Epidermal melanocyte (primary cell): ENCODE data around the gene S100A16.
"Not testable (repeated sequence)": the region's sequence is repeated elsewhere in the genome, so short reads cannot be mapped to it uniquely, and the experiment has no call there.

ENCODE experiments used
- DNase-seq: peaks from one replicate; pipeline ENCODE4 v3.0.0; 2011; ENCODE audit warnings: low spot score; ENCODE audit not compliant: insufficient read length

S100A16 gene, protein sequence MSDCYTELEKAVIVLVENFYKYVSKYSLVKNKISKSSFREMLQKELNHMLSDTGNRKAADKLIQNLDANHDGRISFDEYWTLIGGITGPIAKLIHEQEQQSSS

DNA sequence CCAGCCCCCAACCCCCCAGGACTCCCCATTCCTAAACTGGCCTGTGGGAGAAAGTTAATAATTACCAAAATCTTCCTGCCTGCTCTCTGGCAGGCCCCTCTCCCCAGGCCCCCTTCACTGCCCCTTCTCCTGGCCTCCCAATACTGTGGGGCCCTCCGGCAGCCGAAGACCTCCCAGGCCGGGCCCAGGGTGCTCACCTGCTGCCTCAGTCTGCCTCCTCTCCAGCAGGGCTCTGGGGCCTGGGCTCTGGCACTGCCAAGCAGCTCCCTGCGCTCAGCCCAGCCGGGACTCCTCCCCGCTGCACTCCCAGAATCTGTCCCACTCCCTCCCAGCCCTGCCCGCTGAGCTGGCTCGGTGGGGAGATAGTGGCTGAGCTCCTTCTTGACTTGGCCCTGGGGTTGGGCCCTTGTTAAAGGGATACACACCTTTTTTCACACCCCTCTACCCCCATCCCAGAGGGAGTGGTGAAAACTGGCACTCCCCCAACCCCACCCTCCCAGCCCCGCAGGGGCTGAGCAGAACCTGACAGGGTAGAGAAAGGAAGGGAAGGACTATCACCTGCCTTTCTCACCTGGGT lies at the start of gene S100A16:
Gene S100A16, minus strand, starts transcription at position 383 of the 577 bp plus-strand sequence. CDS start 4,986 bp downstream, outside the sequence.
- peak; percentile 62 for DNase-seq

- DNase-seq, result no peak
These were observed 49.3 kb upstream of the S100A16 start for GRCh38 chr1:153662269-153662668.

DNA sequence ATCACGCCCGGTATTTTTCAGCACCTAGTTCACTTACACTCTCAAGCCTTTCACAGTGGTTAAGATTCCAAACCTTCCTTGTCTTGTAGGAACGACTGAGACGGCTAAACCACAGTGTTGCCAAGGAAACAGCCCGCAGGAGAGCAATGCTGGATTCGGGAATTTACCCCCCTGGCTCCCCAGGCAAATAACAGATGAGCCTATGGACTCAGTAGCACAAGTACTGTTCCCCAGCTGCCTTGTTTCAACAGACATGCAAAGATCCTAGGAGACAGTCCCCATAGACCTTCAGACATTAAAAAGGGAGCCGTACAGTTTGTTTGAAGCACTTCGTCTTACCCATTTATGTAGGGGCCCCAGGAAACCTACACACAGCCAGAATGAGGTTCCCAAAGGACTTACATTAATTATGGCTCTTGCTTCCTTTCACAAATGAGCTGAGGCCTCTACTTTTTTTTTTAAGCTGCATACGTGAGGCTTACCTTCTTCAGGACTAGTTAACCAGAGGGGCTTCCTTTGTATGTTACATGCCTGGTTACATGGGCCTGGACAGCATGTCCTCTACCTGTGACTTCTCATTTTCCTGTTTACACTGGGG lies 48.3 kb upstream of the S100A16 start:
- no peak for DNase-seq

- no peak for DNase-seq
These were observed 46.7 kb upstream of the S100A16 start for GRCh38 chr1:153659656-153660055.

GRCh38 chr1:153659175-153659534 lies 46.2 kb upstream of the S100A16 start:
- DNase-seq, result no peak

DNA sequence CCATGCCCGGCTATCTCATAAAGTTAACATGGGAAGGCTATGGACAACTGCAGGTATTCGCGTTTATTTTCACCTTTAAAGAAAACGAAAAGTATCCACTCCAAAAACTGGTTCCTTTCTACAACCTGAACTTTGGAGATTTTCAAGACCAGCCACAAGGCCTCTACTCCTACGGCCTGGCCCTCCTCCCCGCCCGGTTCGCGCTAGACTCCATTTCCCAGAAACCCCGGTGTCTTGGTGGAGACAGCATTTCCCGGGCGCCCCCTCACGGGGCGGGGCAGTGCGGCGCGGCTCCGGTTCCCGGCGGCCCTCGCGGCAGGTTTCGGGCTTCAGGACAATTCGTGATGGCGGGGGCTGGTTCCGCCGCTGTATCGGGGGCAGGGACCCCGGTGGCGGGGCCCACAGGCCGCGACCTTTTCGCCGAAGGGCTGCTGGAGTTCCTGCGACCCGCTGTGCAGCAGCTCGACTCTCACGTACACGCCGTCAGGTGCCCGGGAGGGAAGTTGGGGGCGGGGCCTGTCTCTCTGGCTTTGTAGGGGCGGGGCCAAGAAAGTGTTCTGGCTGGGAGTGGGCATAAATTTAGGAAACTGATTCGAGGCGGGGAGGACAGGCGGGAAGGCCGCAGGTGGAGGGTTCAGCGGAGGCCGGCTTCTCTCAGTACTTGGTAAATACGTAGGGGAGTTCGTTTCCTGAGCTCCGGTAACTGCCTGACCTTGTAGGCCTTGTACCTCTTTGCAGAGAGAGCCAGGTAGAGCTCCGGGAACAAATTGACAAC lies 45.6 kb upstream of the S100A16 start, which contains the start of gene SNAPIN:
Gene SNAPIN, plus strand, starts transcription at position 304 of the 775 bp plus-strand sequence. Its CDS starts 41 bp downstream, at position 345.
- peak; percentile 87 for DNase-seq

DNA sequence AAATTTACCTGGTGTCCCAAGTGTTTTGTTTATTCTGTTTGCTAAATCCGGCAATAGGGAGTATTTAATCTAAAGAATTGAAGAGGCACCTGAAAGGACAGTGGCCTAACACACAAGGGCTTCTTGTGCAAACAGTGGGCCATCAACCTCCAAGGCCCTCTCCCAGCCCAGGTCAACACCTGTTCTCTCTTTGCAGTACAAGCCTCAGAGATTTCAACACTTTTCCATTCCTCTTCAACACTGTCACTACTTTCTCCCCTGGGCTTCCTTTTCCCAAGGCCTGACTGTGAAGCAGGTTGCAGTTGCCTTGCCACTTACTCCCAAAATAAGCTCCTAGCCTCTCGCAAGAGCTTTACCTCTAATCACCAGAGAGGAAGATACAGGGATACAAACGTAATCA lies 42.4 kb upstream of the S100A16 start:
- no peak for DNase-seq

- DNase-seq, result no peak
These were observed 40.0 kb upstream of the S100A16 start for GRCh38 chr1:153652805-153653500.

GRCh38 chr1:153651771-153652170 lies 38.8 kb upstream of the S100A16 start:
- no peak for DNase-seq

GRCh38 chr1:153649863-153650235 lies 36.9 kb upstream of the S100A16 start:
- DNase-seq, result no peak

DNA sequence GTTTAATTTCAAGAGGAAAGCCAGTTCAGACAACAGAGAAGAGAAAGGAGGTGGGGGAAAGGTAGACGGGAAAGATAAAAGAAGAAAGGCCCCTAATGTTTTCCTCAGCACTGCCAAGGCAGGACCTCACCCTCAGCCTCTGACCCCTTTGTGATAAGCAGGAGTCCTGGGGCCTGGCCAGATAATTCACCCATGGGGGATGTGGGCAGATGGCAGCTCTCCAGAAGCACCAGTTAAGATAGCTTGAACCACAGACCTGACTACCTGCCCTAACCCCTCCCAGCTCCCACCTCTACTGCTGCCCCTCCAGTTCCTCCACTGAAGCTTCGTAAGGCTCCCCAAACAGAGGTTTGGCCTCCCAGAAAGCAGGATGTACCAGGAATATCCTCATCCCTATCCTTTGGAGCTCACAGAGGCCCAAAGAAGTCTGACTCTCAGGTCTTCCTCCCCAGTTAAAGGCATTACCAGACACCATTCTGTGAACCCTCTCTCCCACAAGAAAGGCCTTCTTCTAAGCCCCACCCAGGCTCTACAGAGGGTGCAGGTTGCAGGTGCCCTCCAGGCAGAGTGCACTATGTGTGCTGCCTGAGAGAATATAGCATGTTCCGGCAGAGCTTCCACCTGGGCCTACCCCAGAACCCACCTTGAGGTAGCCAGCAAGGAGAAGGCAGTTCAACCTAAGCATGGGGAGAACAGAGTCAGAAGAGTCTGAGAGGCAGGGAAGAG lies 36.4 kb upstream of the S100A16 start:
- DNase-seq, result no peak

DNA sequence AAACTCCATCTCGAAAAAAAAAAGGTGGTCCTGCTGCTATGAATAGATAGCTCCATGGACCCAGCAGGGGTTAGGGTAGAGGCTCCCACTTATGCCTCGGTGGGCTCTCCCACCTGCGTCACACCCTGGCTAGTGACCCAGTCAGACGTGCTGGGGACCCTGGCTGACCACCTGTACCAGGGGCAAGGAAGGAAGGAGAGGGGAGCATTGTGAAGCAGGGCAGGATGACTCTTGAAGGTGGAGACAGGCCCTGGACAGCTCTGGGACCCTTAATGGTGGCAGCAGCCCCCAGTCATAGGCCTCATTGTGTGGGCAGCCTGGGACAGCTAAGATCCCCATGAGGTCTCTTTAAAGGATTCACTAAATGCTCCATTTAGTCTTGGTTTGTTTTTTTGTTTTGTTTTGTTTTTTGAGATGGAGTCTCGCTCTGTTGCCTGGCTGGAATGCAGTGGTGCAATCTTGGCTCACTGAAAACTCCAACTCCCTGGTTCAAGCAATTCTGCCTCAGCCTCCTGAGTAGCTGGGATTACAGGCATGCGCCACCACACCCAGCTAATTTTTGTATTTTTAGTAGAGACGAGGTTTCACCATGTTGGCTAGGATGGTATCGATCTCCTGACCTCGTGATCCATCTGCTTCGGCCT lies 35.2 kb upstream of the S100A16 start:
- DNase-seq, result no peak

- no peak for DNase-seq
These were observed 34.4 kb upstream of the S100A16 start for GRCh38 chr1:153647346-153647714.

- DNase-seq, result no peak
These were observed 33.9 kb upstream of the S100A16 start for GRCh38 chr1:153646672-153647345.

GRCh38 chr1:153643816-153644215 lies 30.9 kb upstream of the S100A16 start:
- DNase-seq, result no peak

DNA sequence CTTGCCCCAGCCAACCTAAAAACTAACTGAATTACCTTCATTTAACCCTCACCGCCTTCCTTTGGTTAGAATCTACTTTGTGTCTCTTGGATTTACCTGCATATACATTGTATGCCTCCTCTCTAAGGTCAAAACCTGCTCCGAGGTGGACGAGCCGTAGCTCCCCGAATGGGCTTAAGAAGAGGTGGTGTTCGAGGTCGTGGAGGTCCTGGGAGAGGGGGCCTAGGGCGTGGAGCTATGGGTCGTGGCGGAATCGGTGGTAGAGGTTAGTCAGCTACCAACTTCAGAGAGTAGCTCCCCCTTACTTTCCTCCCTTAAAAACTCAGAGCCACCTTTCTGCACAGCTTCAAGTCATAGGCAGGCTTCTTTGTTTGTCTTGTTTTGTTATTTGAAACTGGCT lies 30.2 kb upstream of the S100A16 start:
- no peak for DNase-seq

GRCh38 chr1:153642161-153642560 lies 29.2 kb upstream of the S100A16 start:
- no peak for DNase-seq

GRCh38 chr1:153640861-153641260 lies 27.9 kb upstream of the S100A16 start:
- DNase-seq, result no peak

- DNase-seq, result not testable (repeated sequence)
These were observed 27.3 kb upstream of the S100A16 start for GRCh38 chr1:153640213-153640612.

- DNase-seq, result no peak
These were observed 26.3 kb upstream of the S100A16 start for GRCh38 chr1:153639280-153639679.
